ENCODE data around the gene TMEM80. TPM values are rescaled to one million over a fixed set of nuclear protein-coding genes. Genes with fewer than 3 reads are reported as not detected.

TMEM80 gene
- total RNA-seq, 4 donors from 2014 or later, result 3.2 to 22.3 (median 14.3) TPM

GRCh38 chr11:690738-691633 is 4.6 kb upstream of the TMEM80 start:
- Histone ChIP-seq H3K27ac (no peak overlapping the region), H3K27me3 (no peaks in the 10 kb centered on the region), H3K4me3 (no peak overlapping the region), H3K36me3 (peaks cover 0 to 18% of the 10 kb centered on the region in 2 donors), H3K4me1 (peaks cover 11 to 12% of the 10 kb centered on the region in 2 donors), H3K9me3 (no peaks in the 10 kb centered on the region)
- TF ChIP-seq POLR2A (IDR thresholded peaks at IDR 0.05) (no peak), CTCF (IDR thresholded peaks at IDR 0.05 in 4 of 5, conservative IDR thresholded peaks at IDR 0.05 in 1 of 5) (no peak)
- in situ Hi-C loops (cut with MboI; ENCODE audit: low sequenced_read_pairs in 4 of 4), result no loop called here
- no peak for ATAC-seq
- intact Hi-C loops (cut with DNase I; ENCODE audit: low total_unique reads), result no loop called here
- no peak for DNase-seq

GRCh38 chr11:691710-692590 is 3.7 kb upstream of the TMEM80 start:
- no peaks in the 10 kb centered on the region for H3K9me3 ChIP-seq
- no peak overlapping the region for H3K27ac ChIP-seq
- no peak for DNase-seq
- H3K27me3 ChIP-seq, result no peaks in the 10 kb centered on the region
- peaks cover 17 to 20% of the 10 kb centered on the region in 2 donors for H3K4me1 ChIP-seq
- no peak overlapping the region for H3K4me3 ChIP-seq
- in situ Hi-C loops (cut with MboI; ENCODE audit: low sequenced_read_pairs in 4 of 4), result no loop called here
- TF ChIP-seq POLR2A (IDR thresholded peaks at IDR 0.05) (no peak), CTCF (IDR thresholded peaks at IDR 0.05 in 4 of 5, conservative IDR thresholded peaks at IDR 0.05 in 1 of 5) (no peak)
- ATAC-seq, result no peak
- intact Hi-C loops (cut with DNase I; ENCODE audit: low total_unique reads), result no loop called here
- peaks cover 0 to 11% of the 10 kb centered on the region in 2 donors for H3K36me3 ChIP-seq

GRCh38 chr11:692824-693414 is 2.7 kb upstream of the TMEM80 start:
- in situ Hi-C loops (cut with MboI; ENCODE audit: low sequenced_read_pairs in 4 of 4), result no loop called here
- DNase-seq, result no peak
- no peak for TF ChIP-seq POLR2A (IDR thresholded peaks at IDR 0.05)
- no peak for TF ChIP-seq CTCF (IDR thresholded peaks at IDR 0.05 in 4 of 5, conservative IDR thresholded peaks at IDR 0.05 in 1 of 5)
- ATAC-seq, result no peak
- Histone ChIP-seq H3K36me3 (peaks cover 0 to 4% of the 10 kb centered on the region in 2 donors), H3K4me3 (peak overlapping the region in 1 of 4 donors; percentile 49), H3K27ac (peak overlapping the region; percentile 29 to 97 (median 72)), H3K9me3 (no peaks in the 10 kb centered on the region), H3K4me1 (peaks cover 26 to 29% of the 10 kb centered on the region in 2 donors), H3K27me3 (no peaks in the 10 kb centered on the region)
- intact Hi-C loops (cut with DNase I; ENCODE audit: low total_unique reads), result no loop called here

DNA sequence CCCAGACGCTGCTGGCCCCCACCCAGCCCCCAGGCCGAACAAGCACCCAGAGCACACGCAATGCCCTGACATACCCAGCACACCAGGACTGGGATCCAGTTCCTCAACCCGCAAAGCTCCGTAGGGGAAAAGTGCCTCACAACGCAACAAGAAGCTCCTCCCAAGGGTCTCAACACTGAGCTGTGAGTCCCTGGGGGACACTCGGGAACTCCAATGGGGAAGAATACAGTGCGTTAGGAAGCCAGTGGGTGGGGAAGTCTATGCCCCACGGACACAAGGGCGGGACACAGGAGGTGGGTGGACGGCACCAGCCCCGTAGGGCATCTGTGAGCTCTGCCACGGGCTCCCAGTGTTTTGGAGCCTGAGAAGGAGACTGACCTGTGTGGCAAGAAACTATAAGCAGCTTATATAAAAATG is 2.2 kb upstream of the TMEM80 start:
- H3K4me3 ChIP-seq, result peak overlapping the region; percentile 11 to 86 (median 42)
- no peak for TF ChIP-seq CTCF (IDR thresholded peaks at IDR 0.05 in 4 of 5, conservative IDR thresholded peaks at IDR 0.05 in 1 of 5)
- no peak for TF ChIP-seq POLR2A (IDR thresholded peaks at IDR 0.05)

More for the DNA sequence above, 2.2 kb upstream of the TMEM80 start:
- DNase-seq (no peak), ATAC-seq (no peak)
- intact Hi-C loops (cut with DNase I; ENCODE audit: low total_unique reads), result no loop called here
- H3K9me3 ChIP-seq, result no peaks in the 10 kb centered on the region
- no peaks in the 10 kb centered on the region for H3K27me3 ChIP-seq
- H3K36me3 ChIP-seq, result no peaks in the 10 kb centered on the region
- H3K4me1 ChIP-seq, result peaks cover 31 to 34% of the 10 kb centered on the region in 2 donors
- in situ Hi-C loops (cut with MboI; ENCODE audit: low sequenced_read_pairs in 4 of 4), result no loop called here
- peak overlapping the region; percentile 29 to 97 (median 72) for H3K27ac ChIP-seq
